Left hindlimb (tissue), 1 donor: ENCODE measurements around the gene PPP1R14C.

Source experiments
- DNase-seq: peaks from one replicate; pipeline ENCODE4 v3.0.0-alpha.2; 2018

PPP1R14C gene

DNA sequence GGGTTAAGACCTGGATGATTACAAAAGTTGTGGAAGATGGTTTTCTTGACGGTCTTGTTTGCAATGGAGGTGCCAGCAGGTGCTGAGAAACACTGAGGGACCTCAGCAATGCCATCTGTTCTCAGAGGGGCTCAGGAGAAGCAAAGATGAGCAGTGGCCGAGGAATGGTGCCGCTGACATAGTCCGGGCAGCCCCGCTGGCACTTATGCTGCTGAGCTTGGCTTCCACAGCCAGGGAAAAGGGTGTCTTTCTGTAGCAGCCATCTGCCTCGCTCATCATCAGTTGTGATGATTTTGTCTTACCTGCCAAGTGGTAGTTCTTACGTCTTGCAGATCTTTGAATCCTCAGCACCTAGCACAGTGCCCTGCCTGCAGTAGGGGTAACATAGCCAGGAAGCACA, 55.7 kb downstream of the PPP1R14C start:
- DNase-seq: no peak

DNA sequence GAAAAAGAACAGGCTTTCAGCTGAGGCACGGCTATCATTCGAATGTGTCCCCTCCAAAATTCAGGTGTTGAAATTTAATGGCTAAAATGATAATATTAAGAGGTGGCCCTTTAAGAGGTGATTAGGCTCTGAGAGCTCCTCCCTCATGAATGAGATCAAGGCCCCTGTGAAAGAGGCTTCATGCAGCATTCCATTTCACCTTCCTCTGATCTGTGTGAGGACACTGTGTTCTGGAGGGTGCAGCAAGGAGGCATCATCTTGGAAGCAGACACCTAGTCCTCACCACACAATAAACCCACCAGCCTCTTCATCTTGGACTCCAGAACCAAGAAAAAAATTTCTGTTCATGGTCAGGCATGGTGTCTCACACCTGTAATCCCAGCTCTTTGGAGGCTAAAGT, 56.4 kb downstream of the PPP1R14C start:
- no peak for DNase-seq

DNA sequence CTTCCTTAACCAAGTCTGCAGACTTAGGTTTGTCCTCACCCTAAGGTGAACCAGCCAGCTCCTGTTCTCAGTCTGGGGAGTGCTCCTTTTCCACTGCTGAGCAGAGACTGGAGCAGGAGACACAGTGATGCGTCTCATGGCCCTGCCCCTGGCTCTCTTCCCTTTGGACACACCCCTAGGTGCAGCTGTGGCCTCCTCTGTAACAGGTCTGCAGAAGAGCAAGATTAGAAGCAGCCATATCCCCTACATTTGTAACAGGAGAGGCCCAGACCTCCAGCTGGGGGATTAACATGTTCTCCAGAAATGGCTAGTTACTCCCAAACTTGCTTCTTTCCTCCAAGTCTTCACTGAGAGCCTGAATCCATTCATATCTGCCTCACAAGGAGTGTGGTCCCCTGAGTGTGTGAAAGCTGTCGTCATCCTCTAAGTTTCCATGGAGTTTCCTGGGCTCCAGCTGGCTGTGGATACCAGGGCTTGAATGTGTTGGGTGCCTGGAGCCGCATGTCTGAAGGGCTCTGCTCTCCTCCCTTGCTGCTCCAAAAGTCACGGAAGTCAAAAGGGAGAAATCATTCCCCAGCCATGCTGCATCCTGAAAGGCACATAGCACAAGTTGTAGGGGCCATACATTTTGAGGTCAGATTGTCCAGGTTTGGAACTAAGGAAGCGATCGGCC, 57.7 kb downstream of the PPP1R14C start:
- no peak for DNase-seq

DNA sequence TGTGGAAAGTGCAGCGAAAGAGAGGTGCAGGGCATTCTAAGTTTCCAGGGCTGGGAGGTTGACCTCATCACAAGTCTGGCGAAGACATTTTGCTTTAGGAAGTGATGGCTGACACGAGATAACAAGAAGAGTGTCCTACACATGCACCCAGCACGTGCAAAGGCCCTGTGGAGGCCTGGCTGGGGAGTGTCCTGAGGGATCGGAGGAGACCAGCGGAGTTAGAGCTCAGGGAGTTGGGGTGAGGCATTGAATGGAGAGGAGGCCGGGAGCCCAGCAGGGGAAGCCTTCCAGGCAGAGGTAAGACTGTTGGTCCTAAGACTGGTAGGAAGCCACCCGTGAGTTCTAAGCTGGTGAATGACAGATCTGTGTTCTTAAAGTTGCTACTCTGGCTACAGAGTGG, 58.4 kb downstream of the PPP1R14C start:
- DNase-seq: no peak

DNA sequence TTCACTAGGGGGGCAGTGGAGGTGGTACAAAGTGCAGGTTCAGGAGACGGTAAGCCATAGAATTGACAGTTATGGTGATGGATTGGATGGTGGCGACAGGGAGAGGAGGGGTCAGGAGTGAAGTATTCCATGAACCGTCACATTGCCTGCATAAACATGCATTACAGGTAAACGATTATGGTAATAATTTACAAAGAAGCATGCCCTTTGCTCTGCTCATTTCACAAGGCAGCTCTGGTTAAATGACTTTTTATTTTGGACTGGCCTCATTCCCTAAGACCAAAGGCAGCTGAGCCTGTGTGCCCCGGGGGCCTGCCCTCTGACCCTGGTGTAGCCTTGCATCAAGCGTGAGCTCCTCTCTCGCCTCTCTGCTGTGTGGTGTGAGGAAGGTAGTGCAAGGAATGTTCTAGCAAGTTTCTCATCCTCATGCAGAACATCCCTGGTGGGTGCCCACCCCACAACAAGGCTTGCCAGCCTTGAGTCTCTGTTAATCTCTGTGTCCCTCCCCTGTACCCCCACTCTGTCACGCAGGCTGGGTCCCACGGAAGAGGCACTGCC, 59.0 kb downstream of the PPP1R14C start:
- DNase-seq: no peak

DNA sequence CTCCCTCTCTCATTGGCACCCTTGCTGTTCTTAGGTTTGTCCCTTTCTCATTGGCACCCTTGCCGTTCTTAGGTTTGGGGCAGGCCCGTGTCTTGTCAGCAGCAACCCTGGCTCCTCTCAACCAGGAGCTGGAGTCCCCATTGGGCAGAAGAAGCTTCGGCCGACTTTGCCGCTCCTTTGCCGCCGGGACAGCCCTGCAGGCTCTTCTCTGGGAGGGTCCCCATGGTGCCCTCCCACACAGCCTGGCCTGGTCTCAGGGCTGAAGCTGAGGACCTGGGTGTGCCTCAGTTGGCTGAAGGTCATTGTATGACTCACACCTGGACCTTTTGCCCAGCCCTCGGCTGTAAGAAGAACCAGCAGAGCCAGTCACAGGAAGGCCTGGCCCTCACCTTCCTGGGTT, 59.6 kb downstream of the PPP1R14C start:
- no peak for DNase-seq

DNA sequence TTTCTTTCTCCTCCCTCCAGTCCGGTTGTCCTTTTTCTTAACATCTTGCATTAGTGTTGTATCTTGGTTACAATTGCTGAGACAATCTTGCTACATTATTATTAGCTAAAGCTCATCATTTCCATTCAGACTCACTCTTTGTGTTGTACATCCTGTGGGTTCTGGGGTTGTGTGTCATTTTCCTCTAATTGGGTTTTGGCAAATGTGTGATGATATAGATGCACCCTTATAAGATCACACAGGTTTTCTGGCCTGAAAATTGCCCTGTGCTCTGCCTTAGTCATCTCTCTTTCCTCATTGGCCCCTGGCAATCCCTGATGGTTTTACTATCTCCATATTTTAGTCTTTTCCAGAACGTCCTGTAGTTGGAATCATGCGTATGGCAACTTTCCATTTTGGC, 60.1 kb downstream of the PPP1R14C start:
- no peak for DNase-seq

DNA sequence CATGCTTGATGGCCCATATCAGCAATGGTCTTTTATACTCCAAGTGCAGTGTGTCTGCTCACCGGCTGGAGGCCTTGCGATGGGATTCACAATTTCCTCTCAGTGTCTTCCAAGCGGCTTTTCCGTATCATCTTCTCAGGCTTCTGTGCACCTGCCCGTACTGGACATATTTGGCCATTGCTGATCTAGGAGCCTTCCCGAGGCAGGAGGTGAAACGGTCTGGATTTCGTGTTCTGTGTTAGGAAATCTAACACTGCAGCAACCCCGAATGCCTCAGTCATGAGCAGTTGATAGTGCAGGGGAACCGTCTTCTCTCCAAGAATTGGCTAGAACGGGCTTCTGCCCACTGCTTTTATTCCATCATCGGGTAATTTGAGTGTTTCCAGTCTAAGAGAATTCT, 60.5 kb downstream of the PPP1R14C start:
- DNase-seq: no peak

DNA sequence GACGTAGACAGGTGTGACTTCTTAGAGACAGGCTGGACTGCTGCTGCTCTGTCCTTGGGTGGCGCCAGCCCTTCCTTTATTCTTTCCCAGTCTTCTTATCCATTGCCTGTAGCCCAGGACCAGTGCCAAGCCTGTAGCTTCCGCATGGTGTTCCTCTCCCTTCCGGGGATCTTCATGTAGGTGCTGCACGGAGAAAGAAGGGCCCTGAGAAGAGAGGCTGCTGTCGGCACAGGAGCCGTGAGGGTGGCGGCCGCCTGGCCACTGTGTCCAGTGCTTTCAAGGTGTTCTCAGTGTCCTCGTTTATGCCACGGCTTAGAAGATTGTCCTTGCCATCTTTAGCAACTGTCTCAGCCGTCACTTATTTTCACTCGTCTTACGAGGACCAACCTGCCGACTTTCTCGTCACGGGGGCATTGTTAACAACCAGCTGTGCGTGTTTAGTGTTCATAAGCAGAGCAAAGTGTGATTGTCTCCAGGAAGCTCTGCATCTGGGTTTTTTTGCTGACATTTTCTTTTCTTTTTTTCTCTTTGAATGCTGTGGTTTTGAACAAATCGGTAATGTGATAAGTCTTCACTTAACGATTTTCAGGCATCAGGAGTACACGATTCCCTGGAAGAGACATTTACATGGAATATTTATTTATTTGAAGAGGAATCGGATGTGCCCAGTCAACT, 61.2 kb downstream of the PPP1R14C start:
- DNase-seq: no peak

DNA sequence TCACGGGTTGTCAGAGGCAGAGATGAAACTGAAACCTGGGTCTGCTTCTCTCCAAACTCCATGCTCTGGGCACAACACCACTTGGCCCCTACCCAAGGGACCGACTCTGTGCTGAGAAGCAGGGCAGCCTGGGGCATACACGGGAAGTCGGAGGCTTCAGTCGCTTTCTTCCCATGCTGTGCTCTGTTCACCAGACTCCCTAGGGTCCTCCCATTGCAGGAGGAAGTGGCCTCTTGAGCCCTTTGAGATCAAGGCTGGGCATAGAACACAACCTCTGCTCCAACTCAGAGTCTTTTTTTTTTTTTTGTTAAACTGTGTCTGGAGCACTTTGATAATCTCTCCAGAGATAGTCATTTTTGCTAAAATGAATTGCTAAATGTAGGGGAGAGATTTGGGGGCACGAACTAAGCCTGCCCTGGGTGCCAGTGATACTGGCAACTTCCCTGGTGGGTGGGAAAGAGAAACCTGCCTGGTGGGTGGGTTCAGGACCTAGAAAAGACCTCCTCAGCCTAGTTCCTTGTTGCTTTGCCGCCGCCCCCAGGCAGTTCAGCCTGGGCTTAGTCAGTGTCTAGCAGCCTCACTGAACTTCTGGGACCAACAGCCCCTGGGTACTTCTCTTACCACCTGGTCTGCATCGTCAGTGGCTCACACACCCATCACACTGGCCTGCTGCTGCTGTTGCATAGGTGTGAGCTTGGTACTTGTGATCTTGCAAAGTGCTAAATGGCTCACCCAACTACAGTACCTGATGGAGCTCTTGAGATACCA, 62.0 kb downstream of the PPP1R14C start:
- DNase-seq: no peak

DNA sequence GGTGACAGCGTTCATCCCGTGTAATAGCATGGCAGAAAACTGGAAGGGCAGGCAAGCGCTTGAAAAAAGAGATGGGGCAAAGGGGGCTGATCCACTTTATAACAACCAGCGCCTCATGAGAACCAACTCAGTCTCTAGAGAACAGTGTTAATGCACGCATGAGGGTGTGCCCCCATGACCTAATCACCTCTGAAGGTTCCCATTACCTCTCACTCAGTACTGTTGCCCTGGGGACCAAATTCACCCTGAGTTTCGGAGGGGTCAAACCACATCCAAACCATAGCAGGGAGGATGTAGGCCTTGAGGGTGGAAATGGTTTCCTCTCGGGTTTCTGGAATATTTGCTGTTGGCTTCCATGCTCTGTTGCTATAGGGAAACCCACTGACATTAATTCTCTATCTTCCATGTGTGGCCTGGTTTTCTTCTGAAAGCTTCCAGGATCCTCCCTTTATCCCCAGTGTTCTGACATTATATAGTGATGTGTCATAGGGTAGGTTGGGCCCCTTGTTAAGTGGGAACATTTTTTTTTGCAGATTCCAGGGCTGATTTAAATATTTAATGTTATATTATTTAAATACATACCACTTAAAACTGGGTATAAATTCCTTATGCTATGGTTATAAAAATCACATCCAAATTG, 65.2 kb downstream of the PPP1R14C start:
- no peak for DNase-seq

DNA sequence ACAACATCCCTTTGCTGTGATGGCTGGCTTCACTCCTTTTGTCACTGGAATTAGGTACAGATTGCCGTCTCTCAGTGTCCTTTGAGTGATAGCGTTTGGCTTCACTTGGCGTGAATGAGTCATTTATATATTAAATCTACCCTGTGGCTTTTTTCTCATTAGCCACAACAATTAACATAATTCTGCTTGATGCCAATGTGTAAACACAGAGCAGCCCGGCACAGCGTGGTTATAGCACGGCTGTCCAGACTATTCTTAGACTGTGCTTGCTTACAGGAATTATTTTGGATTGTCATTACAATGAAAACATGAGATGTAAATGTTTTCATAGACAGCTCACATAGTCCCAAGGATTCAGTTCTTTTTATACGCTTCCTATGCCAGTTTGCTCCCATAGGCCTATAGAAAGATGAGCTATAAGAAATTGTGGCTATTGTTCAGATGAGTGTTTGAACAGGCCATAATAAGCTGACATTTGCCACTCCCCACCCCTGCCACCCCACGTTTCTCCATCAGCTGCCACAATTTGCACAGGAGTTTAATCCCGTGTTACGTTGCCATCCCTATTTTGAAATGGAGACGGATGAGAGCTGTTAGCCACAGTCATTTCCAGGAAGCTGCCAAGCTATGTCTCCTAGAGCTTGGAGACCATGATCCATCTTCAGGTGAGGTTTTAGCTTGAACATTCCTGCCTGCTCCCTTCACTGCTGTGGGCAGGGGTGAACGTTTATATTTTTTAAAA, 65.9 kb downstream of the PPP1R14C start:
- no peak for DNase-seq

DNA sequence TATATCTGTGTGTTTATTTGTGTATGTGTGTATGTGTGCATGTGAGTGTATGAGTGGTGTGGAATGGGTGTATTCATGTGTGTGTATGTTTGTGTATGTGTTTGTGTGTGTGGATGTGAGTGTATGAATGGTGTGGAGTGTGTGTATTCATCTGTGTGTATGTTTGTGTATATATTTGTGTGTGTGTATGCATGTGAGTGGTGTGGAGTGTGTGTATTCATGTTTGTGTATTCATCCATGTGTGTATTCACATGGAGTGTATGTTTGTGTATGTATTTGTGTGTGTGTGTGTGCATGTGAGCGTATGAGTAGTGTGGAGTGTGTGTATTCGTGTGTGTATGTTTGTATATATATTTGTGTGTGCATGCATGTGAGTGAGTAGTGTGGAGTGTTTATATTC, 66.6 kb downstream of the PPP1R14C start:
- DNase-seq: no peak

DNA sequence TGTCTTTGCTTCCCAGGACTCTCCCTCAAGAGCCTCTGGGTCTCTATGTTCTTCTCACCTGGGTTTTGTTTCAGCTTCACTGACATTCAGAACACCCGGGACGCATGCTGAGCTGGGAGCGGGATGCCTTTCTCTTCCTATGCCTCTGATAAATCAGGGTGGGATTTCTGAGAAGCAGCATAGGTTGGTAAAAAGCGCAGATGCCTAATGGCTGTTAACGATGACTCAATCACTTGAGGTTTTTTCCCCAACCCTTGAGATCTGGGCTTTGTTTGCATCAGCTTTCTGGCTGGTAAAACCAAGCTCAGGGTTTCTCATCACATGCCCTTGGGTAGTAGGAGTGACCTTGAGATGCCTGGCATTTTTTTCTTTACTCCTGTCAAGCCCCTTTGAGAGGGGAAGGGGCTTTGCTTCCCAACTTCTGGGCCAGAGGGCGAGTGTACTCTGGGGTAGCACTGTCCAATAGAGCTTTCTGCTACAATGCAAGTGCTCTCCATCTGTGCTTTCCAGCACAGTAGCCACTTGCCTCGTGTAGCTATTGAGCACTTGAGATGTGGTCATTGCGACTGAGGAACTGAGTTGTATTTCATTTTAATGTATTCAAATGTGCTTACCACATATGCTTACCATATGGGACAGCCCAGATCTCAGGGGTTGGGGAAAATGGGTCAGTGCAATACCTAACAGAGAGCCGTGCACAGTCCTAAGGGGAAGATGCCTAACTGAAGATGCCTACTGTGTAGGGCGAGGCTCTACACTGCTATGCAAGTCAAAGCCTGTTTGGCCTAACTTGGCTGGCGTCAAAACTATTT, 69.1 kb downstream of the PPP1R14C start:
- no peak for DNase-seq

DNA sequence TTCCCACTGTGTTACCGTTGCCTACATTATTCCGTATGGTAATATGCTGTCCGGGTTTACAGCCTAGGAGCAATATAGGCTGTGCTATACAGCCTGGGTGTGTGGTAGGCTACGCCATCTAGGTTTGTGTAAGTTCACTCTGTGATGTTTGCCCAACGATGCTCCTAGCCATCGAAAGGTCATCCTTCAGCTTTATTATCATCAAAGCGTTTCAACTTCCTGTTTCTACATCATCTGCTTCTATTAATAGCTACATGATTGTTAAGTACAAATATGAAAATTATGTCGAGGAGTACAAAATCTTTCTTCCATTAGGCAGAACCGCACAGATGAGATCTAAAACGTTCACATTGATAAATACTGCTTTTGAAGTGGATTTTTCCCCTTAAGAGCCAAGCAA, 69.9 kb downstream of the PPP1R14C start:
- DNase-seq: no peak

DNA sequence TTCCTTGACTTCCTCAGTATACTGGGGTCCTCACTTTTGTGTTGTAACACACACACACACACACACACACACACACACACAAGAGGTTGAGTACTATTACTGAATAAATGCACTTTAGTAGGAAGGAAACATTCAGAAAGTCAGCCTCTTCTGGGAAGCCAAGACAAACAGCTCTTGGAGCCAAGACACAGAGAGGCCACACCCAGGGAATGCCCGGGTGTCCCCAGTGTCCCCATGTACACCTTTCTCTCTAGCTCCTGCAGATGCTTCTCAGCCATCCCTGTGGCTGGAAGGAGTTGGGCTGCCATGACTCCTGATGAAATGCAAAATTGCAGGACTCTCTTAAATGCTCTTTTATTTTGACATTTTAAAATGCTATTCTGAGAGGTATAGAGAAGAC, 70.5 kb downstream of the PPP1R14C start:
- no peak for DNase-seq

DNA sequence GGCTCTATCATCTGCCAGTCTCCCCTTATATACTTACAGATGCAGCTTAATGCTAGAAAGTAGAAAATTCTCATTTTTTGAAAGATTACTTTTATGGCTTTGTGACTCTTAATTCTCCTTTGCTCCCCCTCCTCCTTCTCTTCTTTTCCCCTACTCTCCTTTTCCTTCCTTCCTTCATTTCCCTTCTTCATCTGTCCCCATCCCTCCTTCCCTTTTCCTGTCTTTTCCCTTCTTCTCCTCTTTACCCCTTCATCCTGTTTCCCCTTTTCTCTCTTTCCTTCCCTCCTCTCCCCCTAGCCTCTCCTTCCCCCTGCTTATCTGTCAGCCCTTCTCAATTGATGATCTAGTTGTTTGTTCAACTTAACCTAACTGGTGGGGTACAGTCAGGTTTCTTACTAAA, 71.5 kb downstream of the PPP1R14C start:
- no peak for DNase-seq

DNA sequence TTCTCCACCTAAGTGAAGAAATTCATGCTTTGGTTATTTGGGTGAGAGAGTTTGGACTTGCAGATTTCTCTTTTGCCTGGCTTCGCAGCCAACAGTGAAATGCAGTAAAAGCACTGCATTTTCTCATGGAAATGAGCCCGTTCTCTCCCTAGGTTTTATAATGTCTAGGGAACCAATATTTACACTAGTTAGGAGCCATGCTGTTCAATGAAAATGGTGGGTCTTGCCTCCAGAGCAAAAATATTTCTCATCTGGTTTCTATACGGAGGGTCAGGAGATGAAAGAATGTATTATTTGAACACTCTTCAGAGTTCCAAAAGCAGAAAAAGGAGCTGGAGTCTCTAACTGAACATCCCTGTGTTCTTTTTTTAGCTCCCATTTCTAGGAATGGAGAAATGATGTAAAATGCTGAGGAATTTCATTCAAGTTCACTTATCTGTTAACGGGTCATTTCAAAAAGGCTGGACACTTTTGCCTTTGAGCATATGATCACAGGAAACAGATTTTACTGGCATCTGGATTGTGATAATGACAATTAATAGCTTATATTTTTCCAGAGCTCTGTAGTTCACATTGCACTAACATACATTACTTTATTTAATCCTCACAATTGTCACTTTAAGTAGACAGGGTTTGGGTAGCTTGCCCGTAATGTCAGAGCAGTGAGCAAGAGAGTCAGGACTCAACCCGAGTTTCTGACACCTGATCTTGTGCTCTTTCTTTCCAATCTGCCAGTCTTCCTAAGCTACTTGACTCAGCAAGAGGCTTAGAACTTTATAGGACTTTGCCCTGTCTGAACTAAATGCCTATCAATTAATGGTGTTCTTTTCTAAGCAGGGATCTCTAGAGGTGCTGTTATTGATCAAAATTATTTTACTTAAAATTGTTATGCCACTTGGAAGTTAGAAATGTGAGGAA, 78.0 kb downstream of the PPP1R14C start:
- DNase-seq: no peak

DNA sequence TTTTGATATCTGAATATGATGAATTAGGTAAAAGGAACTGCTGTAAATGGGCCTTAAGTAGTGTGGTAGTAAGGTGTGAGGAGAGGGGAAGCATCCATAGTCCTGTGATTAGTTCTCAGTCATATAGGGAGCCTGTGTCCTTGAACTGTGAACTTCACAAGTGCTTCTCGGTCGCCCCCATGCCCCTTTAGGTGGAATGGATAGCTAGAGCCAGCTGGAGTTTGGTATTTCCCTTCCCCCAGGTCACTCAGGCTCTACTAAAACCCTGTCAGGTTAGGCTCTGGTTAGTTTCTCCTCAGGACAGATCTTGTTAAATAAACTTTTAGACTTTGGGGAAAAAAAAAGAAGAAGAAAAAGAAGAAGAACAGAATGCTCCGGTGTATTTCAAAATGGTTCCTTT, 82.0 kb downstream of the PPP1R14C start:
- no peak for DNase-seq

DNA sequence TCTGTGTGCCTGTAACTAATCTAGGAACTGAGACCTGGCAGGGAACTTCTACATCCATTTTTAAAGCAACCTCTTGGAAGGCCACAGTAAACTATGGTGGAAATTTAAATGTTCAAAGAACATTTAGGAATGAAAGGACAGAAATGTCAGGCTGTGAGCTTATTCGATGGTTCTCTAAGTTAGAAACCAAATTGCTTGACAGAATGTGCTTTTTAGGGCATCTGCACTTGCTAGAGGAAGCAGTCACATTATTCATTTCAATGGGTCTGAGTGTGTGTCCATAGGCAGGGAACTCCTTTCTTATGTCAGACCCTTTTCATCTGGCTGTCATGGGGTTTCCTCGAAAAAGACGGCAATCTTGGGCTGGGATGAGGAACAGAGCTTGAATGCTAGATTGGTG, 84.4 kb downstream of the PPP1R14C start:
- DNase-seq: no peak
